ENCODE results near the gene TBC1D1.

Gene TBC1D1

DNA sequence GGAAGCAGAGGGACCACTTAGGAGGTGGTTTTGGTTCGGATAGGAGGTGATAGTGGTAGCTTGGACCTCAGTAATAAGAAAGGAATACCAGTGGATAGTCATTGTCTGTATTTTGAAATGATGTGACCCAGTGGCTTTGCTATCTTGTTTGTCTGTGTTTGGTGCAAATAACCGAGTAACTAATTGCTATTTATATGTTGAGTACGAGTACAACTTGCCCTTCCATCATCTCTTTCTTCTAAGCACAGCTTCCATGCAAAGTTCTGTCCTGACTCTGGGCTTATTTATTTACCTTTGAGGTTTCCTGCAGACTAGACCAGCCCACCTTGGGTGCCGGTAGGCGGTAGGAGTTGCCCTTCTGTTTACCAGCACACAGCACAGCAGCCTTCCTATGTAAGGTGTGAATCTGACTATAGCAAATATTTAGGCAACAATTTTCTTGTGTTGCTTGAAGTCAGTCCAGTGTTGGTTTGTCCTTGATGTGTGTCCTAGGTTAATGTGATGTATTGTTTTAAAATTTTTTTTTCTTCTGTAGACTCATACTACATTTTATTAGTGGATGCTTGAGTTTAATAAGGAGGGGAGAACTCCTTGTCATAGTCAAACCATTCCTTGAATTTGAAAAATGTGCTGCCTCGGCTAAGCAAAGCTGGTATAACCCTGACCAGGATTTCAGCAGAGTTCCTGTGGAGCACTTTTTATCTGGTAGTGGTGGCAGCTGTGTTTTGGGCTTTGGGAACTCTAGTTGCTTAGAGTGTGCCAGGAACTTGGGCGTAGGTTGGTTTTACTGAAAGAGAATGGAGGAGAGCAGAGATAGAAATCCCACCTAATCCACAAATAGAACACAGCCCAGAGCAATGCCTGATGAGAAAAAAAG, 91.2 kb downstream of the TBC1D1 start:
- Mint-ChIP-seq H3K9me3 (no peaks in the 10 kb centered on the region), H3K36me3 (no peaks in the 10 kb centered on the region), H3K27ac (peak overlapping the region; percentile 41), H3K4me3 (no peak overlapping the region), H3K27me3 (no peaks in the 10 kb centered on the region), H3K4me1 (peaks cover 47% of the 10 kb centered on the region)
- ATAC-seq = no peak

DNA sequence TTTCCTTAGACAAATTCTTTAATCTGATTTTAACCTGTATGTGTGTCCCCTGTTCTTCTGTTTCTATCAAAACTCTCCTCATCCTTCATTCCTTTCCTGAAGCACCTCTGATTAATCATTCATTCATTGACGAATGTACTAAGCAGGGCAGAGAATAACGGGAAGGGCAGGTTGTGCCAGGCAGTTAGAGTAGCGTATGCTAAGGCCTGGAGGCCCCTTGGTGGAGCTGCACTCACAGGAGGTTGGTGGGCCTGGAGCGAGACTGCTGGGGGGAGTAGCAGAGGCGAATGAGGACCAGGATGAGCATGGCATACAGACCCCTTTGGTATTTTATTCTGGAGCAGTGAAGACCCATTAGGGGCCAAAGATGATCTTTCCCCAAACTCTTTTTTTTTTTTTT, 91.9 kb downstream of the TBC1D1 start:
- Mint-ChIP-seq H3K27ac (peak overlapping the region; percentile 41), H3K4me3 (no peak overlapping the region), H3K9me3 (no peaks in the 10 kb centered on the region), H3K36me3 (peaks cover 6% of the 10 kb centered on the region), H3K4me1 (peaks cover 53% of the 10 kb centered on the region), H3K27me3 (no peaks in the 10 kb centered on the region)
- ATAC-seq = no peak

- Mint-ChIP-seq H3K27me3 (no peaks in the 10 kb centered on the region), H3K9me3 (no peaks in the 10 kb centered on the region), H3K27ac (peak overlapping the region; percentile 41), H3K4me1 (peaks cover 48% of the 10 kb centered on the region), H3K36me3 (peaks cover 6% of the 10 kb centered on the region), H3K4me3 (no peak overlapping the region)
- ATAC-seq = no peak
Measured at GRCh38 chr4:37983951-37984350, 93.1 kb downstream of the TBC1D1 start.

DNA sequence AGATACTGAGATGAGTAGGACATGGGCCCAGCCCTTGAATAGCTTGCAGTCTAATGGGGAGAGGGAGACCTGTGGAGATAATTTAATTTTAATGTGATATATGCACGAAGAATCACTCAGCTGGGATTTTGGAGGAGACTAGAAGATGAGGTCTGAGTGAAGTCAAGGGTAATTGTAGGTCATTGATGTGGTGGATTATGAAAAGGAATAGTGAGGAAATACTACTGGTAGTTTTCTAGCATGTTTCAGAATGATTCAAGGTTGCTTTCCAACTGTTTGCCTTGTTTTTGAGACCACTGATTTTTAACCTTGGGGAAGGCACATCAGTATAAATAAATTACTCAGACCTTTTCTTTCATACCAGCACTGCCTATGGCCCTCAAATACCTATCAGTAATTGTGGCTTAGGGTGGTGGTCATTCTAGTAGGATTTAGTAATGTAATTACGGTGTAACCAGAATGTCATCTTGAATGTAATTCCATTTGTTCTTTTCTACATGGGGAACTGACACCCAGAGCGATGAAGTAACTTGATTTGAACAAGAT, 94.9 kb downstream of the TBC1D1 start:
- Mint-ChIP-seq H3K36me3 (peaks cover 12% of the 10 kb centered on the region), H3K4me1 (peaks cover 46% of the 10 kb centered on the region), H3K27me3 (no peaks in the 10 kb centered on the region), H3K4me3 (no peak overlapping the region), H3K9me3 (no peaks in the 10 kb centered on the region), H3K27ac (no peak overlapping the region)
- ATAC-seq = no peak

DNA sequence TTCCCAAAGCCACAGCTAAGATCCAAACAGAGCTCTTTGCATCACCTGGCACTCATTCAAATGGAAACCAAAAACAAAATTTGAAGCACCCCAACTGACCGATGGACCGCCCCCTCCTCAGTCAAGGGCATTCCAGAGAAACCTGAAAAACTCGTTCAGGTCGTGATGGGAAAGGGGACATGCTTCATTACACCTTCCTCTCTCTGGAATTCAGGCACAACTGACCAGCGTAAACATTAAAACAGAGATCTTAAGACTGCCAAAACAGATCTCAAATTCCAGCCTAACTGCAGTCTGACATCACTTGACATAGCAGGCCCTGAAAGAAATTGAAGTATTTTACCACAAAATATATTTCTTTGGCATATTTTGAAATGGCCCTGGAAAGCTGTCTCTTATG, 97.8 kb downstream of the TBC1D1 start:
- no peak for ATAC-seq
- Mint-ChIP-seq H3K9me3 (peaks cover 4% of the 10 kb centered on the region), H3K27ac (peak overlapping the region; percentile 83), H3K36me3 (peaks cover 21% of the 10 kb centered on the region), H3K4me1 (peaks cover 39% of the 10 kb centered on the region), H3K27me3 (no peaks in the 10 kb centered on the region), H3K4me3 (no peak overlapping the region)

GRCh38 chr4:37989398-37990260, 98.7 kb downstream of the TBC1D1 start:
- Mint-ChIP-seq H3K4me1 (peaks cover 44% of the 10 kb centered on the region), H3K9me3 (peaks cover 4% of the 10 kb centered on the region), H3K27ac (peak overlapping the region; percentile 83), H3K36me3 (peaks cover 21% of the 10 kb centered on the region), H3K27me3 (no peaks in the 10 kb centered on the region), H3K4me3 (peak overlapping the region; percentile 31)
- peak; percentile 62 for ATAC-seq

DNA sequence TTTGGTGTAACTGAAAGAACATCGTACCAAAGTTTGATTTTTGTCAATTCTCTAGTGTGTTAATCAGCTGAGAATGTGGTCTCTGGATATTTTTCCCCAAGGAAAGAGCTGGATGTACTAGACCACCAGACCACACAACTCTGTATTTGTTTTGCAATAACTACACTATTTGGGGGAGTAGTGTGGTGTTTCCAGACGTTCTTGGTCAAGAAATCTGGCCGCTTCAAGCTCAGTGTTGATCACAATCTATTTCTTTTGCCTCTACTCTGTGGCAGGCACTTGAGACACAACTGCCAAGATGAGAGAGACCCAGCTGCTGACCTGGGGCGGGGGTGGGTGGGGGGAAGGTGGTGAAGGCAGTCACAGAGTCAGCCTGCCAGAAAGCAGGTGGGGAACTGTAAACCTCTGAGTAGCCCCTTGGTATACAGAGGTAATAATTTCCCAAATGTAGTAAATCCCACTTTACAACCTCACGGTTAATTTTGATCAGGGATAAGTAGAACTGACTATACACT, 99.9 kb downstream of the TBC1D1 start:
- peak overlapping the region; percentile 83 for H3K27ac Mint-ChIP-seq
- ATAC-seq = no peak
- H3K36me3 Mint-ChIP-seq = peaks cover 21% of the 10 kb centered on the region
- peaks cover 4% of the 10 kb centered on the region for H3K9me3 Mint-ChIP-seq
- peaks cover 51% of the 10 kb centered on the region for H3K4me1 Mint-ChIP-seq
- H3K4me3 Mint-ChIP-seq = no peak overlapping the region
- H3K27me3 Mint-ChIP-seq = no peaks in the 10 kb centered on the region

DNA sequence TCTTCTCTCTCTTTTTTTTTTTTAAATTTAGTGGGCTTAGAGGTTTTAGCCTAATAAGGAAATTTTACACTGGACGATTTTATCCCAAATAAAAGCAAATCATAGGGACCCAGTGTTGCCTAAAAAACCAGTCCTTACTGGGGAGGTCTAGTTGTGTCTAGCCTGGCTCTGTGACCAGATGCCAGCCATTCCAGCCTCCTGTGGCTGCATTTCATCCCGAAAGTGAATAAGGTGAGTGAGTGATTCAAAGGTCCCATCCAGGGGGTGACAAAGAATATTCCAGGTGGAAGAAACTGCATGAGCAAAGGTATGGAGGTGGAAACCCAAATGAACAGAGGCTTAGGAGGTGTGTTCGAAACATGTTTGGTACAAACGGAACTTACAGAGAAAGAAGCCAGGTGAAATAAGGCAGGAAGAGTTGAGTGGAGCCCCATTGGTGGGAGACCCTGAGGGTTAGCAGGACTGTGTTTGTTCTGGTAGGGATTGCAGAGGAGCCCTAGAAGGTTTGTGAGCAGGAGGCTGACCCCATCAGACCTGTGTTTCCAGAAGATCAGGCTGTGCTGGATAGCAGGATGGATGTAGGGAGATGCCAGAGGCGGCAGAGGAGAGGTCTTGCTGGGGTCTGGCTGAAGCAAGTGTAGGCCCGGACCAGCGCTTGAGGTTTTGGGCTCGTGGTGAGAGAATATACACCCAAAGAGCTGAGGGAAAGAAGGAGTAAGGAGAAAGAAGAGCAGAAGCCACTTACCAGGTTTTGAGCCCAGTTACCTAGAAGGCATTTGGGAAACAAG, 100.9 kb downstream of the TBC1D1 start:
- Mint-ChIP-seq H3K4me1 (peaks cover 53% of the 10 kb centered on the region), H3K4me3 (no peak overlapping the region), H3K36me3 (peaks cover 21% of the 10 kb centered on the region), H3K27ac (peak overlapping the region; percentile 32), H3K27me3 (no peaks in the 10 kb centered on the region), H3K9me3 (peaks cover 4% of the 10 kb centered on the region)
- no peak for ATAC-seq

- no peak for ATAC-seq
- peaks cover 4% of the 10 kb centered on the region for H3K9me3 Mint-ChIP-seq
- no peak overlapping the region for H3K4me3 Mint-ChIP-seq
- H3K27me3 Mint-ChIP-seq = no peaks in the 10 kb centered on the region
- peak overlapping the region; percentile 44 for H3K27ac Mint-ChIP-seq
- H3K36me3 Mint-ChIP-seq = peaks cover 25% of the 10 kb centered on the region
- H3K4me1 Mint-ChIP-seq = peaks cover 56% of the 10 kb centered on the region
Measured at GRCh38 chr4:37993806-37994205, 102.9 kb downstream of the TBC1D1 start.

DNA sequence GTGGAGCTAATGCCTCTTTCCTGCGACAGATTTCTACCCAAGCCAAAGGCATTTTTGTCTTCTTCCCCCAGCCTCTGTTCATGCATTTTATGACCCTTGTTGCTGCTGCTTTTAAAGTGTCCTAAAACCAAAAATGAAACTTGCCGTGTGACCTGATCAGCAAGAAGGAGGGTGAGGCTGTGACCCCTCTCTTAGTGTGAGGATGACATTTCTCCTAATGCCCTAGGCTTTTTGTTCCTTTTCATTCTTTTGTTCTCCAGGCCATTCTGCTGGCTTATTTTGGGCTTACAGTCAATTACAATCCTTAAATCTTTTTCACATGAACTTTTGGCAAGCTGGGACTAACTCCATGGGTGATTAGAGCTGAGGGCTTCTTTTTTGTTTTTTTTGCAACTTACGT, 103.7 kb downstream of the TBC1D1 start:
- Mint-ChIP-seq H3K9me3 (peaks cover 4% of the 10 kb centered on the region), H3K4me3 (no peak overlapping the region), H3K4me1 (peaks cover 51% of the 10 kb centered on the region), H3K36me3 (peaks cover 20% of the 10 kb centered on the region), H3K27ac (peak overlapping the region; percentile 44), H3K27me3 (no peaks in the 10 kb centered on the region)
- ATAC-seq = no peak

GRCh38 chr4:37995299-37995821, 104.5 kb downstream of the TBC1D1 start:
- Mint-ChIP-seq H3K27ac (no peak overlapping the region), H3K27me3 (no peaks in the 10 kb centered on the region), H3K4me3 (no peak overlapping the region), H3K36me3 (peaks cover 20% of the 10 kb centered on the region), H3K4me1 (peaks cover 46% of the 10 kb centered on the region), H3K9me3 (peaks cover 4% of the 10 kb centered on the region)
- ATAC-seq = no peak

DNA sequence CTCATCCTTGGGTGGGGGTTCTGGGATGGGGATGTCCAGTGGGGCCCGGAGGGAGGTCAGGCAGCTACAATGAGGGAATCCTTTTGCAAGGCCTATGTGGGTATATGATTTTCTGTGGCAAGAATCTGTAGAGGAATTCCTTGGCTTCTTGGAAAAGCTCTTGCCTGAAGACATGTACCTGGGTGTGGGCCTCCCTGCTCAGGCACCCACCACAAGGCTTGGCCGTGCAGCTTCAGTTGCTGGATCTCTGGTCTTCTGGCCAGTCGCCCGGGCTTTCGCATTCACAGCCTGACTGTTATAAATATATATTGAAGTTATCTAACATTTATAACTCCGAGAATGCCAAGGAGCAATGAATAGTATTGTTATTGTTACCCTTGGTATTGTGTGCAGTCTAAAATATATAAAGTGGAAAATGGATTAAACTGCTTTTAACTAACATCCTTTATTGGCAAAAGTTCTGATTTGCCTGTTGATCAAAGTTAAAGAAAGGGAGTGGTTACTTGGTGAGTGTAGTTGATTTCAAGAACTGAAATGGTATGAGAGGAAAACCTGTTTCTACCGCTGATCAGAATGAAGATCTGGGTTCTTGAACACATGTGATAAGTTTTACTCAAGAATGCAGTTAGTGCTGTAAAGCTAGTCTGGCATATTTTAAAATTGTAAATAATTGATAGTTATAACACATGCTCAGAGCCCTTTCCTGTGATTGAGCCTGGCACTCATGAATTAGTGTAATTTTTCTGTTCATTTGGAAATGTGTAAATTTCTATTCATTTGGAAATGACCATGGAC, 105.3 kb downstream of the TBC1D1 start:
- Mint-ChIP-seq H3K4me1 (peaks cover 44% of the 10 kb centered on the region), H3K27me3 (no peaks in the 10 kb centered on the region), H3K27ac (no peak overlapping the region), H3K9me3 (peaks cover 4% of the 10 kb centered on the region), H3K36me3 (peaks cover 25% of the 10 kb centered on the region), H3K4me3 (no peak overlapping the region)
- ATAC-seq = no peak

DNA sequence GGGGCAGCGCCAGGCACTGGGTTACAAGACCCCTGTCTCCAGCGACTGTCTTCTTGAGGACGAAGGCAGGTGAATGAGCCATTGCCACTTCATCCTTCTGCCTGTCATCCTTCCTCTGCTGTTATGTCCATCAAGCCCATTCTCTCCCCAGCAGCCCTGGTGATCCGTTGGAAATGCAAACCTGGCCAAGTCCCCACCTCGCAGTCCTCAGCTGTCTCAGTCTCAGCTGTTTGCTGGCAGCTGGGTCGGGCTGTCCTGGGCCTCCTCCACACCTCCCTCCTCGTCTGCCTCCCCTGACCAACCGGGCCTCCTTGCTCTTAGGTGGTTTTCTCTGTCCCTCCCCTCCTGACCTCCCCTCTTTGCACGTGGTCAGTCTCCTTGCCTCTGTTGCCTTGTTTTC, 107.3 kb downstream of the TBC1D1 start:
- ATAC-seq = no peak
- Mint-ChIP-seq H3K4me1 (peaks cover 38% of the 10 kb centered on the region), H3K4me3 (no peak overlapping the region), H3K9me3 (no peaks in the 10 kb centered on the region), H3K36me3 (peaks cover 20% of the 10 kb centered on the region), H3K27ac (peak overlapping the region; percentile 18), H3K27me3 (no peaks in the 10 kb centered on the region)

All from stimulated activated memory B cell treated with anti-CD40 and anti-IgM and Interleukin-4, amounts not matched to agents 10 μg/mL and 1 μg/mL and 100 μg/mL, for 72 hours (primary cell).